ENCODE measurements around the gene CTXND1.

CTXND1 gene

DNA sequence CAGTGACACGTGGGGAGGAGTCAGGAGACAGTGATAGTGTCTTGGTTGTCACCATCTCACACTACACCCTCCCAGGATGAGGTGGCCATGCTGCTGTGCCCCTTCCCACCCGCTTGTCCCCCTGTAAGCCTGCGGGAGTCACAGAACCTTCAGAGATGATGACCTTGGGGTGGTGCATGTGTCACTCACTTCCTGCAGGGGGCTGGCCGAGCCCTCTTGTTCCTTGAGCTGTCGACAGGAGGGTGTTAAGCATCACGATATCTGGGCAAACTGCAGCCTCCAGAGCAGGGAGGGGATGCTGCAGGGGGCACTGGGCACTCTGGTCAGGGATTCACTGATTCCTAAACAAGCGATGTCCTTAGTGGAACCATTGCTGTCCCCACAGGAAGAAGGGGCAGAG is 71.5 kb downstream of the CTXND1 start:
- no peak for DNase-seq

DNA sequence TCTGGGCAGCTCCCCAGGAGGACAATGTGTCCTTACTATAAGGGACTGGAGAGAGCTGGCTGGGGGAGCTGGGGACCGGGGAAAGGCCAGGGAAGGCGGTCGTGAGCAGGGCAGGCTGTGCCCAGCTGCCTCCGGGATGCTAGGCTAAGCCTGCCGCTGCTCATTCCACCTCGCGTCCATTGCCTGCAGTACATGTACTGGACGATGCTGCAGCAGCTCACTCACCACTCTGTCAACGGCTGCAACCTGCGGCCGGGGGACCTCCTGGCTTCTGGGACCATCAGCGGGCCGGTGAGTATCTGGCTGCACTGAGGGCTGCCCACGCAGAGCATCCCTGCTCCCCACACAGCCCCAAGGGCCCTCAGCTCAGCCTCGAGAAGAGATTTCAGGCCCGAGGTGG is 72.1 kb downstream of the CTXND1 start:
- DNase-seq, result no peak

DNA sequence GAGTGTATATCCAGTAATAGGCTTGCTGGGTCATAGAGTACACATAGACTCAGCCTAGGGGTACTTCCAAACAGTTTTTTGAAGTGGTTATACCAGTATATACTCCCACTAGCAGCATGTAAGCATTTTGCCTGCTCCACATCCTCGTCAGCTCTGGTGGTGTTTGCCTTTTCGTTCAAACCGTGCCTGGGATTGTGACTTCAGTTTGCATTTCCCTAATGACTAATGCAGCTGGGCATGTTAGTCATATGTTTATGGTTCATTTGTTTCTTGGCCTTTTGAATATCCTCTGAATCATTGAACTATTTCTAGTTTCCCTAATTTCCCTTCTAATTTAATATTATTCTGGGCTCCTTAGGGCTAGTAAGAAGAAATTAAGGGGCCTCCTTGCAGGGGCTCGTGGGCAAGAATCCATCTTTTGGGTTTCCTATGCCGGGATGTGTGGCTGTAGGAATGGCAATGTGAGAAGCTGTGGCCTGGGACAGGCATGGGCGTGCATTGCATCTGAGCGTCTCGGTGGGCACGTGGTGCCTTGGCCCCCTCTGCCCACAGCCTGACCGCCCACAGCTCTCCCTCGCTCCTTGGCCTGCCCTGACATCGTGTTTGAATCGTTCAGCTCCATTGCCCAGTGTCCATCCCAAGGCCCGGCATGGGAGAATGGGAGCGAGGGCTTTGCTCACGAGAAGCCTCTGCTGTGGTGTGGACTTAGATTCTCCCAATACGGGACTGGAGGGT is 72.8 kb downstream of the CTXND1 start:
- no peak for DNase-seq

DNA sequence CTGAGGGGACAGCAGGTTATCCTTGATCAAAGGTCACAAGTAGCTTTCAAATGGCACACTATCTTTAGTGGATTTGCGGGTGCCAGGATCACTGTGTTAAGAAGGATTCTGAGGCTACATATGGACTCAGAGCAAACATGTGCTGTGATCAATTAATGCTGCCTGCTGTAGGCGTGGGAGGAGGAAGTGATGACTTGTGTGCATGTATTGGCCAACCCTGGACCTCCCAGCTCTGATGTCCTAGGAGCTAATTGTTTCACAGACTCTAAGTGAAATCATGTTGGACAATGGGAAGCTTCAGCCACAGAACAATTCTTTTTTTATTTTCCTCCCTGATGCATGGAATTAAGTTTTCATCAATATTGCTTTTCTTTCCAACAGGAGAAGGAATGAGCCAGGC is 74.9 kb downstream of the CTXND1 start:
- DNase-seq, result no peak

DNA sequence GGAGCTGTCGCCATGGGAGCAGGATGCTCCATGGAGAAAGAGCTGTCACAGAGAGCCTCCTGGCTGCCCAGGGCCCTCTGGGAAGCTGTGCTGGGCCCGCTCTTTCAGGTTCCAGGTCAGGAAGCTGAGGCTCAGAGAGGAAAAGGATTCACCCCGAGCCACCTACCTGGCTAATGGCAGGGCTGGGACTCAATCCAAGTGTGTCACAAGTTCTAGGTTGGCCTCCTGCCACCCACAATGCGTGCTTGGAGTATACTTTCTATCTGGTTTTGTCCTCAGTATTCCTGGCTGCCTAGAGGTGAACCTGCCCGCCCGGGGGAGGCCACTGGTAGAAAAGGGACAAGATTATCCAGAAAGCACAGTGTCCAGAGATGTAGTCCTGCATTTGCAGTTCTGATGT is 75.6 kb downstream of the CTXND1 start:
- no peak for DNase-seq

DNA sequence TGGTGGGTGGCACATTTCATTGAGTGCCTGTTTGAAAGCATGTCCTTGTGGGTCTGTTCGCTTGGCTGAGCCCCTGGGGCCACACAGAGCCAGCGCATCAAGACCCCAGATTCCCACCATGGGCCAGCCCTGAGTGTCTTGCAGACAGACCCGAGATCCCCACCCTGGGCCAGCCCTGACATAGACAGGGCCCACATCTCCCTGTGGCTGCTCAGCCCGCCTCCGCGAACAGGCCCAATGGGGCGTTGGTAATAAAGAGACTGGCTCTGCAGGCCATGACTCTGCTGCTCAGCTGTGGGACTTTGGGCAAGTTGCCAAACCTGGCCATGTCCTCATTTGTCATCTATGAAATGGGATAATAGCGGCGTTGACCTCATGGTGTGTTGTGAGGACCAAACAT is 76.6 kb downstream of the CTXND1 start:
- no peak for DNase-seq

DNA sequence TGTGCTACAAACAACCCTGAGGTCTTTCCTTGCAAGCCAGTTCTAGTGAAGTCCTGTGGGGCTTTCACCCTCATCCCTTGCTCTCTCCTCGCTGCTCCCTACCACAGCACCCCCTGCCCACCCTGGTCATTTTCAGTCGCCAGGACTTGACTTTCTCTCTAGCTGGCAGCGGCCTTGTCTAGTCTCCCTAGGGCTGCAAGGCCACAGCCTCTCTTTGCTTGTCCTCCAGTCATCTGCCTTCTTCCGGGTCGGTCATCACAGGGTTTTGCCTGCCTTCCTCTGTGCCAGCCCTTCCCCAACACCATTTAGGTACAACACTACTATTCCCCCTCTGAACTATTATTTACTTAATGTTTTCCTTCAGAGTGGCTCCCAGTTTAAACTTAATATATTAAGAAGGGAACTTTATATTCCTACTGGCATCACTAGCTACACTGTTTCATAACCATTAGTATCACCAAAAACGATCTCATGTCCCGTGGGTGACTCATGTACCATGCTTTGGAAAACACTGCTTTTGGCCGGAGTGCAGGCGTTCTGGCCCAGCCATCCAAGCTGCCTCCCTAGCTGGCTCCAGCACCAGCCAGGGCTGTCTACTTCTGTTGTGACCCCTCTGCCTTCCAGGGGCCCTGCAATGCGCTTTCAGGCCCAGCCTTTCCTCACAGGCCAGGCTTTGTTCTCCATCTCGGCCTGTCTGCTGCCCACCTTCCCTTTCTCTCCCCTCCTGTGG is 77.8 kb downstream of the CTXND1 start:
- DNase-seq, result no peak

DNA sequence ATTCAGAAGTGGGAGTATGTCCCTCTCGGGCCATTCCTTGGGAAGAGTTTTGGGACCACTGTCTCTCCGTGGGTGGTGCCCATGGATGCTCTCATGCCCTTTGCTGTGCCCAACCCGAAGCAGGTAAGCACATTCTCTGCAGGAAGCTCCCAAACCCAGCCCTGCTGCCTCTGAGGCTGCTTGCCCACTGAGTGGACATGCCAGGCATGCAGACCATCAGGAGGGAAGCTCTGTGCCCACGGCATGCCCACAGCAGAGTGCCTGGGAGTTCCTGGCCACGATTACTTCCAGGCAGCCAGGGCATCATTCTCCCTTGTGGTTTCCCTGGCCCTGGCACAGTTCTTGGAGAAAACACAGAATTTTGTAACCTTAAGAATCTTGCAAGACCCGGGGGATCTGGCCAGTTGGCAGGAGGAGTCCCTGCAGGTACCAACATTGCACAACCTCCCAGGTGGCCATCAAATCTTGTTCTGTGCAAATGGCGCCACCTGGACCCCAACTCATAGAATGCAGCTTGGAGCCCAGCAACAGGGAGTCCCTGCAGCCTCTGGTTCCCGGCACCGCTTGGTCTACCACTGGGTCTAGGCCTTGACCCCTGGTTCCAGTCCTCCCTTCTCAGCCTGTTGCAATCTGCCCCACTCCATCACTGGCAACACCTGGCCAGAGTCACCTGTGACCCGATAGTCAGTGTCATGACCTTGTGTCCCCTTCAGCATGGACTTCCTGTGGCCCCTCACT is 78.8 kb downstream of the CTXND1 start:
- DNase-seq, result peak; percentile 75

DNA sequence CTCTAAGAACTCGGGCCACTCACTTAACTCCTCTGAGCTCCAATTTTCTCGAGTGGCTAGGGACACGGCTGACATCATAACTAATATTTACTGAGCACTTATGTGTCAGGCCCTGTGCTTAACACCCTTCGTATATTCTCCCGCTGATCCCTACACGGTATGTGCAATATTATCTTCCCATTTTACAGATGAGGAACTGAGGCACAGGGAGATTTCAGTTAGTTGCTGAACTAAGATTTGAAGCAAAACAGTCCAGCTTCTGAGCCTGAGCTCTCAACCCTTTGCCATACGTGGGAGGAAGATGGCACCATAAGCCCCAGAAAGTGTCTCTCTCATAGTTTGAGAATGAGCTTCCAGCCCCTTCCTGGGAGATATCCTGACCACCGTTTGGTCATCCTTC is 79.6 kb downstream of the CTXND1 start:
- no peak for DNase-seq

DNA sequence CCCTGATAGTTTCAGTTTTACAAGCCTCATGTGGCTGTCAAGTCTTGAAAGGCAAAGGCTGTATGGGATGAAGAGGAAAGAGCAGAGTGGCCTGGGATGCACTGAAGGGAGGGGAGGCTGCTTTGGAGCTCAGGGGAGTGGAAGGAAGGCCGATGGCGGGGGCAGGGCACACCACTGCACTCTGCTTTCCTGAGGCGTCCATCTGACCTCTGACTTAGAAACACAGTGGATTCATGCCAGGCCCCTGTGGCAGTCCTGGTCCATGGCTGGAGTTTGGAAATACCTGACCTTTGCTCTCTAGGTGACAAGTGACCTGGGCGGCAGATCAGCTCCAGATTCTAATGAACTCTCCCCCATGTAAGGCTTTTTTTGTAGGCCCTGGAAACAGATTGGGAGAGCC is 80.2 kb downstream of the CTXND1 start:
- DNase-seq, result no peak

DNA sequence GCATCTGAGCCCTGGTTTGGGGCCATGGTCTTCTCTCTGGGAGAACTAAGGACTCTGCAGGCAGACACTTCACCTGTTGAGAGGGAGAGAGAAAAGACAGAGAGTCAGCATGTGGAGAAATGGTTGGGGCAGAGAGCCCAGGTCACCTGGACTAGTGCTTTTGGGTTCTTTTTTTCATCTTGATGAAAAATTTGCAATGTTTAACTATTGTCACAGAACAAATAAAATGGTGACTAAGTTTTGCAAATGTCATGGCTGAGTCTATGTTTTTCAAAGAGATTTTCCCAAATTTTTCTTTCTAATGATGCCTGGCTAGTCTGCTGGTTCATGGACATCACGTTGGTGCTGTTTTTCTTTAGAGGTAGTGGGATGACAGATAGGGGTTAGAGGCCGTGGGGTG is 81.4 kb downstream of the CTXND1 start:
- no peak for DNase-seq

DNA sequence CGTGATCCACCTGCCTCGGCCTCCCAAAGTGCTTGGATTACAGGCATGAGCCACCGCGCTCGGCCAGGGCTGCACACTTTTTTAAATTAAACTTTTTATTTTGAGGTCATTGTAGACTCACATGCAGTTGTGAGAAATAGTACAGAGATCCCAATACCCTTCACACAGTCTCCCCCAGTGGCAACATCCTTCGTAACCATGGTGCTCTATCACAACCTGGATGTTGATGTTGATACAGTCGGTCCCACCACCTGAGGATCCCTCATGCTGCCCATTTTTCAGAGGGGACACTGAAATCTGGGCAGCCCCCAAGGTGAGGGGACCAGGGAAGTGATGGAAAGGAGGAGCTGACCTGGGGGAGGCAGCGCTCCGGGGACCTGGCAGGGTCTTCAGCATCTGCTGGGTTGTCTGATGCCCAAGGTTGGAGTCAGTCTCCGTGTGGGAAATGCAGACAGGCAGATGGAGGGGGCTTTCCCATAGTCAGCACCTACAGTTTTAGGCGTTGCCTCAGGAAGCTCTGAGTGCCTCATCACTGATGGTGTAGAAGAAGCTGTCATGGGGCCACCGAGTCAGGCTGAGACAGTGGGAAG is 82.2 kb downstream of the CTXND1 start:
- DNase-seq, result no peak

DNA sequence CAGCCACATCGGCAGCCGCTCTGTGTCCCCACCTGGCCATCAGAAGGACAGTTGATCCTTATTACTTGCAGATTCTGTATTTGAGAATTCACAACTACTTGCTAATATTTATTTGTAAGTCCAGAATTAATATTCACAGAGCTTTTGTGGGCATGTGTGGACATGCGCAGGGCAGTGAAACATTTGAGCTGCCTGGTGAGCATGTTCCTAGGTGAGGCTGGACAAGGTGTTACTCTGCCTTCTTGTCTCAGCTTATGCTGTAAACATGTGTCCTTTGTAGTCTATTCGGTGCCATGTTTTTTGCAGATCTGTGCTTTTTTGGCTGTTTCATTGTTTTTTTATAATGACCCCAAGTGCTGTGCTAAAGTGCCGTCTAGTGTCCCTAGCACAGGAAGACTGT is 83.6 kb downstream of the CTXND1 start:
- no peak for DNase-seq

DNA sequence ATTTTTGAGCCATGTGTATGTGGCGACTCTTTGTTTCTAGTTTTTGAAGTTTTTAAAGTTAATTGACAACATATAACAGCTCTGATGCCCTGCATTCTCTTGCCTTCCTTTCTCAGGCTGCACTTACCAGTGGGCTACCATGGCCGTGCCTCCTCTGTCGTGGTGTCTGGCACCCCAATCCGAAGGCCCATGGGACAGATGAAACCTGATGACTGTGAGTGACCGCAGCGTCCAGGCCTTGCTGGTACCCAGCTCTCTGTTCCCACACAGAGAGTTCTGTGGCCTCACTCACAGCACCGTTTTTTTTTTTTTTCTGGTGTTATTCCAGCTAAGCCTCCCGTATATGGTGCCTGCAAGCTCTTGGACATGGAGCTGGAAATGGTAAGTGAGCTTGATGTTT is 84.1 kb downstream of the CTXND1 start:
- DNase-seq, result no peak

DNA sequence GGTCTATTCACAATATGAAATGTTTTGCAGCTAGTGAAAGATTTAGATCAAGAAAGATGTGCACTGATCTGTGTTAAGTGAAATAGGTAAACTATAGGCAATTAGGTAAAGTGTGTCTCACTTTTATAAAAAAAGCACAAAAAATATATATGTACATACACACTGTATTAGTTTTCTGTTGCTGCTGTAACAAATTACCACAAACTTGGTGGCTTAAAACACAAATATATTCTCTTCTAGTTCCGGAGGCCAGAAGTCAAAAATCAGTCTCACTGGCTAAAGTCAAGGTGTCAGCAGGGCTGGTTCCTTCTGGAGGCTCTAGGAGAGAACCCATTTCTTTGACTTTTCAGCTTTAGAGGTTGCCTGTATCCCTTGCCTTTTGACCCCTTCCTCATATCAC is 88.1 kb downstream of the CTXND1 start:
- no peak for DNase-seq

DNA sequence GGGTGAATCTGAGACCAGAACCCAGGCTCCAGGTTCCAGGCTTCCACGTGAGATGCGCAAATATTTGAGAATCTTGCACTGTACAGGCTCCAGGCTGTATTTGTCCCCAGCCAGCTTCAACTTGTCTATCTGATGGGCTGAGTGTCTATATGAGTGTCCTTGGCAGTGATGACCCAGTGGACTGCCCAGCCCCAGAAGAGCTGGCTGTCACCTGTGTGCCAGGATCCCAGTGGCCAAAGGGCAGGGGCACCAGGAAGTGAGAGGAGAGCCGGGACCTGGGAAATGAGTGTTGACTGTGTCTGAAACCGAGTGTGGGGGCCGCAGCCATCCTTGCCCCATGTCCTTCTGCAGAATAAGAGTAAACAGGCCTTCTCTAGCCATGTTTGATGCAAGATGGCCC is 88.8 kb downstream of the CTXND1 start:
- no peak for DNase-seq

DNA sequence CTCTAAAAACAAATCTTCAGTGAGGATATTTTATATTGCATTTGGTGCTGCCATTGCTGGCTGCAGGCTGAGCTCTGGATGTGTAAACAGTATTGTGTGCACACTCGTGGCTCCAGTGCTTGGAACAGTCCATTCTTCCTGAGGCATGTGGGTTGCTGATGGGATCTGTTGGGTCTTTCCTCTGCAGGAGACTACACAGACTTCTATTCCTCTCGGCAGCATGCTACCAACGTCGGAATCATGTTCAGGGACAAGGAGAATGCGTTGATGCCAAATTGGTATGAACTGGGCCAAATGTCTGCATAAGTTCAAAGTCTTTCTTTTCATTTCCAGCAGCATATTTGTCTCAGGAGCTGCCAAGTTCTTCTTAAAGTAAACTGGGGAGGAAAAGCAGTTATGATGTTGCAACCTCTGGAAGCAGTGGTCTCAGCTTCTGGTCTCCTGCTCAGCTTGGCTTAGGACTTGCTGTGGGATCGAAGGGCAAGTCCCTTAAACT is 89.9 kb downstream of the CTXND1 start:
- DNase-seq, result no peak

DNA sequence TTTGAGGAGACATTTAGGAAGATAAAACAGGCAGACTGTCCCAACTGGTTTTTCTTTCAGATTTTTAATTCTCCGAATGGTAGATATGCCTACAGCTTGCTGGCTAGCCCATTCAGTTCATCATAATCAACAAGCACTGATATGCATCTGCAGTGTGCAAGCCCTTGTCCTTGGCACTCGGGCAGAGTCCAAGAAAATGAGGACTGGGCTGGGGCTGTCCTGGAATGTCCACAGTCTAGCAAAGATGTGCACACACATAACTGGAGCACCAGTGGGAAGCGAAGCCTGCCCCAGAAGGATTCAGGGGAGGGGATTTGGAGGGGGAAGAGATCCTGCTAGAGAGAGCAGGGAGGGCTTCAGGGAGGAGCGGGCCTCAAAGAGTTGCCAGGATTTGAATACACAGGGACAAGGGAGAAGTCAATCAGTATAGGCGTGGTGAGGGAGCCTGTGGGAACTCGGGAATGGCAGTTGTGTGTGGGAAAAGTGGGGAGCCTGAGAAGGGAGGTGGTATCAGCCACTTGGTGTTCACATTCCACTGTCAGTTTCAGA is 90.5 kb downstream of the CTXND1 start:
- no peak for DNase-seq

DNA sequence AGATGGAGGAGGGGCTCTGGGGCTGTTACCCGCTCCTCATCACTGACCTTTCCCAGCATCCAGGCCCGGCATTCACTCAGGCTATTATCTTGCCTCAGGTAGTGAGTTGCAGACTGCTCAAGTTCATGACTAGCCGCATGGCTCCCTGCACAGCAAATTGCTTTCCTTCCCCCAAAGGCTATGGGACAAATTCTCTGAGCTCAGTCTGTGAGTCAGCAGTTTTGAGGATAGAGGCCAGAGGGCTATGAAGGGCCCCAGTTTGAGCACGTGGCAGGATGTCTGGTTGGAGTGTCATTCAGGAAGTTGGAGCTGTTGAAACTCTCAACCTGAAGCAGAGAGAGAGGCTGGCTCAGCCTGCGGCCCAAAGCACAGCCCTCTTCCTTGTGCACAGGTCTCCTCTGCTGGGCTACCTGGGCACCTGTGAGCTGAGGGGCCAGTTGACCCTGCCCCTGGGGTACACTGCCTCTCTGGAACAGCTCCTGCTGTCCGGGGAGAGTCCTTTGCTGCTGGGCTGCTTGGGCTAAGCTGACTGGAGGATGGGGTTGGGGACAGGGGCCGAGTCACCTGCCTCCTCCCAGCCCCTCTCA is 91.3 kb downstream of the CTXND1 start:
- peak; percentile 91 for DNase-seq

DNA sequence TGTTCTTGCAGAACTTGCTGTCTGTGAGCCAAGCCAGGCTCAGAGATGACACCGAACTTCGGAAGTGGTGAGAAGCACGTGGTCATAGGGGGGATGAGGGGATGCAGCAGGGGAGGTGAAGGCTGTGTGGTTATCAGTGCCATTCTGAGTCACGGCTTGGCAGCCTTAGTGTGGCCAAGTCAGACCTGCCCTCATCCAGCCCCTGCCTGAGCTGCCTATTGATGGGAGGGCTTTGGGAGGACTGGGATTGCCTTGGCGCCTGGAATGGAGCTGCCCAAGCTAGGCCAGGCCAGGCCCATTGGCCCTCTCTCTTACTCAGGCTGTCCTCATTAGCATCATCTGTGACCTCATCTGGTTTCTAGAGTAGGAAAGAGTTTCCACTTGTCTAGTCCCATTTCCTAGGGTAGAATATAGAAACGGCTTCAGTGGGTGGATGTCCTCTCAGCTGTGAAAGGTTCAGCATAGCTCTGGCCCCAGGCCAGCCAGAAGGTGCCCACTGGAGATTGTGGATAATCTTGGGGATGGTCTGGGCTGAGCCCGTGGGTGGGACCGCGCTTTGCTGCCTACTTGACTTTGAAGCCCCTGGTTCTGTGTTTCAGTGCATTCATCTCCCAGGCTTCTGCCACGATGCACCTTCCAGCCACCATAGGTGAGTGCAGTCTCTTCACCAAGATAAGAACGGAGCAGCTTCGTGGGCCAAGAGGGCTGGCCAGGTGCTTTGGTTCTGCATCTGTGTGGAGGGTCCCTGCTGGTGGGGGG is 92.0 kb downstream of the CTXND1 start:
- peak; percentile 61 for DNase-seq

DNA sequence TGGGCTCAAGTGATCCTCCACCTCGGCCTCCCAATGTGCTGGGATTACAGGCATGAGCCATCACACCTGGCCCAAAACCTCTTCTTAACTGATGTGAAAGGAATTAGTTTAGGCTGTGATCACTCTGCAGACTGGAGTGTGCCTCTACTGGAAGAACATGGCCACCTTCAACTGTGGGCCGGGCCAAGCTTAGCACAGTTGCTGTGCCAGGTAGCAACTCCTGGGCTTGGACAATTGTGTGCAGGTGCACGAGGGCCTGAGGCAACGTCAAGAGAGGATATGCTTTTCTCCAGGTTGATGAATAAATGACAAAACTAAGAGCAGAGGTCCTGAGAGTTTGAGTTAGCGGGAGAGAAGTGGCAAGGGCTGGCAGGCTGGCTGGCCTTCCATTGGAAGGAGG is 92.7 kb downstream of the CTXND1 start:
- DNase-seq, result no peak

DNA sequence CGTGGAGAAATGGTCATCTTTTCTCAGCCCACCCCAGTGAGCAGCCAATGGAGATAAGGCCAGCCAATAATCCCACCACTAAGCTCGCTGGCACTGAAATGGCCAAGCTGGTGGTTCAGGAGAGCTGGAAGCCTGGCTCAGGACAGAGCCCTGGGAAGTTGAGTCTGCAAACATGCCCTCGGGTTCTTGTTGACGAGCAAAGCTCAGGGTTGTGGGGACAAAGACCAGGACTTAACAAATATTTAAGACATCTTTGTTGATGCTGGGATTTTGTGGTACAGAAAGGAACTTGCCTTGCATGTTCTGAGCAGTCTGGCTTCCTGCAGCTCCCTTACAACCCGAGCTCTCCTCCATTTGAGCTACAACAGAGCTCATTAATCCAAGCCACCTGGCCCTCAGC is 94.8 kb downstream of the CTXND1 start:
- DNase-seq, result no peak

All from hematopoietic multipotent progenitor cell treated with erythropoietin and hydrocortisone succinate and interleukin-3 and kit ligand, for 8 days (in vitro differentiated cells).